Endodermal cell (in vitro differentiated cells): ENCODE data around the gene HID1. TPM values are rescaled to one million over a fixed set of nuclear protein-coding genes. Genes with fewer than 3 reads are reported as not detected.
A peak's percentile ranks its signal among the peaks of the same experiment; 100 is the strongest.
"Not testable (repeated sequence)": the region's sequence is repeated elsewhere in the genome, so short reads cannot be mapped to it uniquely, and the experiment has no call there.

Experiments
- DNase-seq: peaks from one replicate; pipeline ENCODE4 v3.0.0-alpha.2; 2017
- H3K27ac ChIP-seq: 2 replicates; pipeline ENCODE4 v1.5.1; 2013; ENCODE audit warnings: mild to moderate bottlenecking, low read depth, low read length, moderate library complexity
- H3K27me3 ChIP-seq: 2 replicates; pipeline ENCODE4 v1.6.1; 2013; ENCODE audit warnings: mild to moderate bottlenecking, low read length, moderate library complexity; ENCODE audit not compliant: insufficient read depth, control insufficient read depth, poor library complexity, severe bottlenecking
- H3K36me3 ChIP-seq: 2 replicates; pipeline ENCODE4 v1.7.0; 2013; ENCODE audit warnings: mild to moderate bottlenecking, low read length, moderate library complexity; ENCODE audit not compliant: control insufficient read depth, insufficient read depth
- H3K4me1 ChIP-seq: one replicate; pipeline ENCODE4 v1.7.0; 2013; ENCODE audit warnings: low read length; ENCODE audit not compliant: control insufficient read depth, insufficient read depth
- H3K4me3 ChIP-seq: 2 replicates; pipeline ENCODE4 v1.5.1; 2013; ENCODE audit warnings: mild to moderate bottlenecking, low read length, moderate library complexity
- H3K9ac ChIP-seq: 2 replicates; pipeline ENCODE4 v1.6.1; 2013; ENCODE audit warnings: mild to moderate bottlenecking, low read length, moderate library complexity; ENCODE audit not compliant: poor library complexity, severe bottlenecking; ENCODE audit errors: extremely low read depth
- H3K9me3 ChIP-seq: 2 replicates; pipeline ENCODE4 v1.6.1; 2013; ENCODE audit warnings: mild to moderate bottlenecking, low read length, moderate library complexity; ENCODE audit not compliant: control insufficient read depth
- H3K27ac Mint-ChIP-seq: 2 replicates; pipeline ENCODE4 v1.8.0; 2020; ENCODE audit warnings: mixed read lengths
- H3K27me3 Mint-ChIP-seq: 2 replicates; pipeline ENCODE4 v1.8.0; 2021; ENCODE audit warnings: mild to moderate bottlenecking, mixed read lengths; ENCODE audit not compliant: insufficient read depth
- H3K36me3 Mint-ChIP-seq: 2 replicates; pipeline ENCODE4 v1.8.0; 2020; ENCODE audit warnings: low read depth, mixed read lengths
- H3K4me1 Mint-ChIP-seq: 2 replicates; pipeline ENCODE4 v1.8.0; 2020; ENCODE audit warnings: mixed read lengths
- H3K4me3 Mint-ChIP-seq: 2 replicates; pipeline ENCODE4 v1.8.0; 2020; ENCODE audit warnings: mild to moderate bottlenecking, moderate library complexity, mixed read lengths
- H3K9me3 Mint-ChIP-seq: 2 replicates; pipeline ENCODE4 v1.8.0; 2020; ENCODE audit warnings: mild to moderate bottlenecking, mixed read lengths
- CTCF ChIP-seq: fragments of 200-600 bp; sonication (generic); conservative IDR thresholded peaks from 2 replicates; pipeline ENCODE4 v1.5.0; 2021; ENCODE audit warnings: antibody characterized with exemption, mild to moderate bottlenecking
- WGBS, 2 experiments: methylation state at CpG; one replicate each; pipeline versions ENCODE4 v1.1.5 to v1.1.7; 2013; ENCODE audit warnings: missing lambda C conversion rate in 2 of 2, mixed read lengths in 1 of 2; ENCODE audit not compliant: insufficient coverage in 1 of 2, insufficient read length in 1 of 2; 5-methylcytosine and 5-hydroxymethylcytosine counted together
- total RNA-seq, 2 donors: library from RNA; stranded (reverse); fragmentation: NEBNext Ultra II Directional in 1 of 2; extraction: Animal tissue kit (Norgen Biotek cat#: 25700) in 1 of 2; gene quantifications; 2 replicates in 1 of 2; 3 replicates in 1 of 2; pipeline ENCODE4 v1.2.1, GENCODE V29; 2021

The HID1 gene
- total RNA-seq, 2 donors from 2014 or later, result 7.6 to 11.4 TPM

GRCh38 chr17:74970395-74970794, 2.2 kb downstream of the HID1 start:
- H3K4me1 Mint-ChIP-seq, result no peaks in the 10 kb centered on the region
- no peak overlapping the region for H3K27ac ChIP-seq
- H3K36me3 Mint-ChIP-seq, result no peaks in the 10 kb centered on the region
- no peak overlapping the region for H3K4me3 ChIP-seq
- H3K4me1 ChIP-seq, result no peaks in the 10 kb centered on the region
- 90 to 94% methylated on average over 1 to 3 of the region's 3 CpGs for WGBS, 2 experiments
- H3K27me3 Mint-ChIP-seq, result peaks cover 48% of the 10 kb centered on the region
- H3K9ac ChIP-seq, result no peak overlapping the region
- no peaks in the 10 kb centered on the region for H3K36me3 ChIP-seq
- TF ChIP-seq CTCF, result no peak
- H3K27ac Mint-ChIP-seq, result no peak overlapping the region
- no peaks in the 10 kb centered on the region for H3K9me3 ChIP-seq
- peaks cover 49% of the 10 kb centered on the region for H3K27me3 ChIP-seq
- DNase-seq, result peak; percentile 46
- no peak overlapping the region for H3K4me3 Mint-ChIP-seq
- no peaks in the 10 kb centered on the region for H3K9me3 Mint-ChIP-seq

GRCh38 chr17:74969501-74969900, 3.1 kb downstream of the HID1 start:
- H3K9me3 ChIP-seq, H3K4me3 ChIP-seq, H3K27ac Mint-ChIP-seq, H3K9ac ChIP-seq, H3K36me3 Mint-ChIP-seq, H3K4me1 Mint-ChIP-seq, H3K4me3 Mint-ChIP-seq, DNase-seq, H3K27ac ChIP-seq, H3K9me3 Mint-ChIP-seq, H3K36me3 ChIP-seq, H3K4me1 ChIP-seq: not testable (repeated sequence)
- H3K27me3 Mint-ChIP-seq, result peaks cover 39% of the 10 kb centered on the region
- WGBS, 2 experiments, result 86 to 90% methylated on average over 2 to 4 of the region's 5 CpGs
- H3K27me3 ChIP-seq, result peaks cover 40% of the 10 kb centered on the region

- no peaks in the 10 kb centered on the region for H3K9me3 ChIP-seq
- H3K36me3 Mint-ChIP-seq, result no peaks in the 10 kb centered on the region
- H3K4me3 ChIP-seq, result no peak overlapping the region
- H3K4me1 Mint-ChIP-seq, result no peaks in the 10 kb centered on the region
- no peak overlapping the region for H3K27ac ChIP-seq
- peaks cover 28% of the 10 kb centered on the region for H3K27me3 Mint-ChIP-seq
- H3K4me3 Mint-ChIP-seq, result no peak overlapping the region
- H3K9ac ChIP-seq, result no peak overlapping the region
- H3K27ac Mint-ChIP-seq, result no peak overlapping the region
- H3K27me3 ChIP-seq, result peaks cover 29% of the 10 kb centered on the region
- peak; percentile 48 for DNase-seq
- H3K9me3 Mint-ChIP-seq, result no peaks in the 10 kb centered on the region
- TF ChIP-seq CTCF, result no peak
- WGBS, 2 experiments, result 92% methylated on average over 5 of the region's 5 CpGs; no CpG with 5 or more reads in 1 of the 2 experiments
- no peaks in the 10 kb centered on the region for H3K36me3 ChIP-seq
- H3K4me1 ChIP-seq, result no peaks in the 10 kb centered on the region
Observed at GRCh38 chr17:74968361-74968780, 4.2 kb downstream of the HID1 start.

GRCh38 chr17:74964988-74965622, 7.5 kb downstream of the HID1 start:
- Mint-ChIP-seq H3K27ac (no peak overlapping the region), H3K27me3 (peaks cover 4% of the 10 kb centered on the region), H3K9me3 (no peaks in the 10 kb centered on the region), H3K4me1 (peaks cover 1% of the 10 kb centered on the region), H3K4me3 (no peak overlapping the region), H3K36me3 (no peaks in the 10 kb centered on the region)
- Histone ChIP-seq H3K27me3 (peaks cover 6% of the 10 kb centered on the region), H3K4me3 (no peak overlapping the region), H3K4me1 (no peaks in the 10 kb centered on the region), H3K36me3 (no peaks in the 10 kb centered on the region), H3K9me3 (no peaks in the 10 kb centered on the region), H3K9ac (no peak overlapping the region), H3K27ac (no peak overlapping the region)
- TF ChIP-seq CTCF, result no peak
- DNase-seq, result peak; percentile 43
- 85 to 88% methylated on average over 9 to 14 of the region's 14 CpGs for WGBS, 2 experiments
